ENCODE measurements around the gene DIO3. TPM values are rescaled to one million over a fixed set of nuclear protein-coding genes. Genes with fewer than 3 reads are reported as not detected.

Gene DIO3
- total RNA-seq, 1 experiment from 2014 or later: 4.4 TPM

GRCh38 chr14:101543814-101544213 is 17.5 kb upstream of the DIO3 start:
- TF ChIP-seq SIN3A (IDR thresholded peaks at IDR 0.05; ENCODE audit: borderline replicate concordance, insufficient read depth, low read depth, low read length): no peak
- TF ChIP-seq CTCF (IDR thresholded peaks at IDR 0.05): no peak
- TF ChIP-seq TCF7L2 (IDR thresholded peaks at IDR 0.05; ENCODE audit: low read depth, low read length): no peak
- TF ChIP-seq POLR2AphosphoS5 (IDR thresholded peaks at IDR 0.05; ENCODE audit: low read depth, low read length): no peak
- TF ChIP-seq REST (IDR thresholded peaks at IDR 0.05; ENCODE audit: insufficient read depth in 1 of 2, low read depth in 2 of 2, low read length in 1 of 2): no peak
- ChIA-PET POLR2A (no interaction called here), CTCF (no interaction called here)
- in situ Hi-C loops (cut with HindIII; ENCODE audit: low pct_unique_long_range_greater_than_20kb, low sequenced_read_pairs) (no loop called here), intact Hi-C loops (cut with micrococcal nuclease; ENCODE audit: unreplicated experiment) (no loop called here)
- DNase-seq (ENCODE audit: low read depth, low spot score) (no peak), ATAC-seq (no peak)
- no peak overlapping the region for H3K27ac ChIP-seq (ENCODE audit: low read length)
- no peak overlapping the region for H3K4me3 ChIP-seq (ENCODE audit: low read depth in 2 of 2, low read length in 2 of 2)
- H3K36me3 ChIP-seq (ENCODE audit: control insufficient read depth, insufficient read depth, low read length): no peaks in the 10 kb centered on the region
- no peaks in the 10 kb centered on the region for H3K4me1 ChIP-seq (ENCODE audit: control insufficient read depth, insufficient read depth, low read length)
- H3K27me3 ChIP-seq (ENCODE audit: control insufficient read depth, insufficient read depth, low read length): no peaks in the 10 kb centered on the region
- BruUV-seq (replicated peaks): no TSS peak
- no peaks in the 10 kb centered on the region for H3K9me3 ChIP-seq (ENCODE audit: control insufficient read depth, insufficient read depth, low read depth, low read length)

- no TSS peak for BruUV-seq (replicated peaks)
- in situ Hi-C loops (cut with HindIII; ENCODE audit: low pct_unique_long_range_greater_than_20kb, low sequenced_read_pairs): no loop called here
- POLR2A ChIA-PET: no interaction called here
These were observed 16.7 kb upstream of the DIO3 start for GRCh38 chr14:101544550-101544949.

More at GRCh38 chr14:101544550-101544949, 16.7 kb upstream of the DIO3 start:
- Histone ChIP-seq H3K27ac (ENCODE audit: low read length) (no peak overlapping the region), H3K9me3 (ENCODE audit: control insufficient read depth, insufficient read depth, low read depth, low read length) (no peaks in the 10 kb centered on the region), H3K27me3 (ENCODE audit: control insufficient read depth, insufficient read depth, low read length) (no peaks in the 10 kb centered on the region), H3K4me3 (ENCODE audit: low read depth in 2 of 2, low read length in 2 of 2) (no peak overlapping the region), H3K4me1 (ENCODE audit: control insufficient read depth, insufficient read depth, low read length) (no peaks in the 10 kb centered on the region), H3K36me3 (ENCODE audit: control insufficient read depth, insufficient read depth, low read length) (no peaks in the 10 kb centered on the region)
- intact Hi-C loops (cut with micrococcal nuclease; ENCODE audit: unreplicated experiment): no loop called here
- TF ChIP-seq SIN3A (IDR thresholded peaks at IDR 0.05; ENCODE audit: borderline replicate concordance, insufficient read depth, low read depth, low read length) (no peak), TCF7L2 (IDR thresholded peaks at IDR 0.05; ENCODE audit: low read depth, low read length) (no peak), POLR2AphosphoS5 (IDR thresholded peaks at IDR 0.05; ENCODE audit: low read depth, low read length) (no peak), REST (IDR thresholded peaks at IDR 0.05; ENCODE audit: insufficient read depth in 1 of 2, low read depth in 2 of 2, low read length in 1 of 2) (no peak), CTCF (IDR thresholded peaks at IDR 0.05) (no peak)
- ATAC-seq (no peak), DNase-seq (ENCODE audit: low read depth, low spot score) (no peak)
- CTCF ChIA-PET: no interaction called here
